Skeletal muscle satellite cell (primary cell): Measurements from ENCODE around the gene LHCGR.

ENCODE experiments used
- H3K27me3 ChIP-seq: 2 replicates; pipeline ENCODE4 v1.7.0; 2013; ENCODE audit warnings: low read length; ENCODE audit not compliant: control insufficient read depth, insufficient read depth
- H3K36me3 ChIP-seq: 2 replicates; pipeline ENCODE4 v1.7.0; 2013; ENCODE audit warnings: mild to moderate bottlenecking, control low read depth, low read length; ENCODE audit not compliant: insufficient read depth
- H3K4me1 ChIP-seq: 2 replicates; pipeline ENCODE4 v1.7.0; 2013; ENCODE audit warnings: low read length; ENCODE audit not compliant: control insufficient read depth, insufficient read depth
- H3K4me2 ChIP-seq: 2 replicates; pipeline ENCODE4 v1.7.0; 2013; ENCODE audit warnings: mild to moderate bottlenecking, low read length
- H3K4me3 ChIP-seq: 2 replicates; pipeline ENCODE4 v1.7.0; 2013; ENCODE audit warnings: low read length
- H3K9ac ChIP-seq: 2 replicates; pipeline ENCODE4 v1.7.0; 2013; ENCODE audit warnings: mild to moderate bottlenecking, low read depth, low read length, moderate library complexity
- H3K9me3 ChIP-seq: replicated peaks from 2 replicates; pipeline ENCODE4 v1.7.0; 2013; ENCODE audit warnings: mild to moderate bottlenecking, control low read depth, low read length

Gene LHCGR

DNA sequence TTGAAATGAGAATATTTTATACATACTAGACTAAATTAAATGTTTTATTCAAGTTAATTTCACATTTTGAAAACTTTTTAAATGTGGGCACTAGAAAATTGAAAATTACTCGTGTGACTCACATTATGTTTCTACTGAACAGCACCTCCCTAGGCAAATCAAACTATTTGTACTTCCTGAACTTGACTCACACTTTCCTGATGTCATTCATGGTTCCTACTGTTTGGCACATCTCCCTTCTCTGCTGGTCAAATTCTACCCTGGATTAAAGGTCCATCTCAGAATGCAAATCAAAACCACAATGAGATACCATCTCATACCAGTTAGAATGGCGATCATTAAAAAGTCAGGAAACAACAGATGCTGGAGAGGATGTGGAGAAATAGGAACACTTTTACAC, 16.7 kb downstream of the LHCGR start:
- H3K9me3 ChIP-seq, result no peaks in the 10 kb centered on the region
- no peak overlapping the region for H3K4me2 ChIP-seq
- no peaks in the 10 kb centered on the region for H3K27me3 ChIP-seq

GRCh38 chr2:48736251-48736650, 19.3 kb downstream of the LHCGR start:
- no peaks in the 10 kb centered on the region for H3K9me3 ChIP-seq
- no peaks in the 10 kb centered on the region for H3K36me3 ChIP-seq

More for the DNA sequence above, 16.7 kb downstream of the LHCGR start:
- Histone ChIP-seq H3K4me3 (no peak overlapping the region), H3K4me1 (no peaks in the 10 kb centered on the region), H3K36me3 (no peaks in the 10 kb centered on the region), H3K9ac (no peak overlapping the region)

DNA sequence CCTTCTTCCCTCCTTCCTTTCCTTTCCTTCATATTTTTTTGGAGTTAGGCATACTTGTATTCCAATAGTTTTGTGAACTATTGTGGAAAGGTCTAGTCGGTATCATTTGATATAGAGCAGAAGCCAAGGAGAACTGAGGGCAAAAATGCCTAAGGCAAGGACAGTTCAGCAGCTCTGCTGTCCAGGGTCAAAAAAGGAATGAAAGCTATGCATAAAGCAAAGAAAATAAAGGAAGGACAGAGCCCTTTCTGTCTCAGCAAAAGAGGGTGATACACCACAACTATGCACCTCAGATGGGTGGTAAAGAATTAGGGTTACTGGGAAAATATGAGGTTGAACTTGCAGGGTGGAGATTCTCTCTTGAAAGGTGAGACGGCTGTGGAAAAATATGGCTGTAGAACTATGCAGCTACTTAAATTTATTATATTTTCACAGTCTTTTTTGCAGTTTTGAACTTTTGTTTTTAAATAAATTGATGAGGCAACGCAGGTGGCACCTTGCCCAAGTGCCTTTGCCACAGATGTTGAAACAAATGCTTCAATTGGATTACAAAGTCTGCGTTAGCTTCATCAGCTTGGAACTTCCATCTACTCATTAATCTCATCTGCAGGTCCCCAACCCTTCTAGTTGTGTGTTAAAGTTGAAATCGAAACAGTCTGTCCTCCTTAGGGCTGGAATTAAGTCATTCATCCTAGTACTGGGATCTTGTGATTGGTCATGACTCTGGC, 20.8 kb downstream of the LHCGR start:
- no peaks in the 10 kb centered on the region for H3K36me3 ChIP-seq
- H3K27me3 ChIP-seq, result peaks cover 2% of the 10 kb centered on the region
- H3K9me3 ChIP-seq, result no peaks in the 10 kb centered on the region
- no peak overlapping the region for H3K9ac ChIP-seq
- H3K4me2 ChIP-seq, result no peak overlapping the region
- H3K4me3 ChIP-seq, result no peak overlapping the region
- H3K4me1 ChIP-seq, result no peaks in the 10 kb centered on the region

More at GRCh38 chr2:48736251-48736650, 19.3 kb downstream of the LHCGR start:
- no peak overlapping the region for H3K9ac ChIP-seq
- H3K4me1 ChIP-seq, result no peaks in the 10 kb centered on the region
- H3K27me3 ChIP-seq, result peaks cover 2% of the 10 kb centered on the region
- no peak overlapping the region for H3K4me2 ChIP-seq
- no peak overlapping the region for H3K4me3 ChIP-seq

DNA sequence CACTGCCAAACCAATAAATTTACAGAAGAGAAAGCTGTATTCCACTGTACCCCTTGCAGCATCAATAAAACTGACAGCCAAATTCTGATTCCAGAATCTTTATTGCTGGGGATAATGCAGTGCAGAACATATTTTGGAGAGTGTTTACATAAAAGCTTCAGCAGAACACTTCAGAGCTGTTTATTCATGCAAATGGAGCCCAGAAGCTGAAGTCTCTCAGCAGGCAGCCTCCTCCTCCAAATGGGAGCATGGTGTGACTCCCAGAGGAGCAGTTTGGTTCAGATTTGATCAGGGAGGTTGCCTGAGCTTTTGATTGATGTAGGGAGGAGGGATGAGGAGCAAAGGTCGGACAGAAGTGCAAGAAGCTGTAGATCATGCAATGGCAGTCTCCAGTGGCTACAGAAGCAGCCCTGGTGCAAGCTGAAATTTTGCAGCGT, 22.4 kb downstream of the LHCGR start:
- H3K36me3 ChIP-seq, result no peaks in the 10 kb centered on the region

DNA sequence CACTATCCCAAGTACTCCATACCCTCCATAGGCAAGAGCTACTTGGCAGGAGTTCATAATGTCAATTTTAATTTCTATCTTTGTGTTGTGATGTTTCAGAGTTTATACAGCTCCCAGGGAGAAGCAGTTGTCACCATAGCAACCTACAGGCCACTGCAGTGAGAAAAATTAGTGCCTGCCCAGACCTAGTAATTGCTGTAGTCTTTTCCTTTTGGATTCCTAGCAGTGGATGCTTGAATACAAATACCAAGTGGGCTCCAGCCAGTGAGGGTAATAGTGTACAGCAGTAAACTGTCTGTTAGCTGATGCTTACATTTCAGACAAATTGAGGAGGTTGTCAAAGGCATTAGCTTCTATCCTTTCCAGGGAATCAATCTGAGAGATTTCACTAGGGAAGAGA, 26.7 kb downstream of the LHCGR start:
- no peak overlapping the region for H3K4me3 ChIP-seq
- no peaks in the 10 kb centered on the region for H3K36me3 ChIP-seq
- H3K4me1 ChIP-seq, result no peaks in the 10 kb centered on the region
- no peak overlapping the region for H3K9ac ChIP-seq
- no peak overlapping the region for H3K4me2 ChIP-seq
- peaks cover 2% of the 10 kb centered on the region for H3K27me3 ChIP-seq
- H3K9me3 ChIP-seq, result no peaks in the 10 kb centered on the region

More for the DNA sequence above, 22.4 kb downstream of the LHCGR start:
- H3K4me2 ChIP-seq, result no peak overlapping the region
- H3K9me3 ChIP-seq, result no peaks in the 10 kb centered on the region
- H3K27me3 ChIP-seq, result peaks cover 2% of the 10 kb centered on the region
- no peak overlapping the region for H3K9ac ChIP-seq
- H3K4me1 ChIP-seq, result no peaks in the 10 kb centered on the region
- H3K4me3 ChIP-seq, result no peak overlapping the region

- no peaks in the 10 kb centered on the region for H3K4me1 ChIP-seq
- H3K9me3 ChIP-seq, result no peaks in the 10 kb centered on the region
- H3K27me3 ChIP-seq, result peaks cover 2% of the 10 kb centered on the region
- H3K36me3 ChIP-seq, result no peaks in the 10 kb centered on the region
- no peak overlapping the region for H3K4me2 ChIP-seq
- no peak overlapping the region for H3K4me3 ChIP-seq
- H3K9ac ChIP-seq, result no peak overlapping the region
These were observed 27.2 kb downstream of the LHCGR start for GRCh38 chr2:48728295-48728694.

DNA sequence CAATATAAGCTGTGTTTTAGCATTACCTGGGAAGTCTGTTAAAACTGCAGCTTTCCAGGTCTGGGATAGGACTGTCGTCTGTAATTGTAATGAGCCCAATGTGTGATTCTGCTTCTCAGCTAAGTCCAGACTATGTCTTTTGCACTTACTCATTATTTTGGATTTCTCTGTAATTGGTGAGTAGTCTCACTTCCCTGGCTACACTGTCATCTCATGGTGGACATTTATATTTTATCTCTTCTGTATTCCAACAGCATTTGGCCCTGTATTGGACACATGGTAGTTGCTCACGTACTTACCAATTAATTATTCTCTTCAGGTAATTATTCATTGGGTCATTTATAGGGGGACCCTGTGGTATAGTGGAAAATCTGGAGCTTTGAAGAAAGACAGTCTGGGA, 28.0 kb downstream of the LHCGR start:
- Histone ChIP-seq H3K9me3 (no peaks in the 10 kb centered on the region), H3K4me3 (no peak overlapping the region), H3K27me3 (no peaks in the 10 kb centered on the region), H3K36me3 (no peaks in the 10 kb centered on the region), H3K9ac (no peak overlapping the region), H3K4me1 (no peaks in the 10 kb centered on the region), H3K4me2 (no peak overlapping the region)

DNA sequence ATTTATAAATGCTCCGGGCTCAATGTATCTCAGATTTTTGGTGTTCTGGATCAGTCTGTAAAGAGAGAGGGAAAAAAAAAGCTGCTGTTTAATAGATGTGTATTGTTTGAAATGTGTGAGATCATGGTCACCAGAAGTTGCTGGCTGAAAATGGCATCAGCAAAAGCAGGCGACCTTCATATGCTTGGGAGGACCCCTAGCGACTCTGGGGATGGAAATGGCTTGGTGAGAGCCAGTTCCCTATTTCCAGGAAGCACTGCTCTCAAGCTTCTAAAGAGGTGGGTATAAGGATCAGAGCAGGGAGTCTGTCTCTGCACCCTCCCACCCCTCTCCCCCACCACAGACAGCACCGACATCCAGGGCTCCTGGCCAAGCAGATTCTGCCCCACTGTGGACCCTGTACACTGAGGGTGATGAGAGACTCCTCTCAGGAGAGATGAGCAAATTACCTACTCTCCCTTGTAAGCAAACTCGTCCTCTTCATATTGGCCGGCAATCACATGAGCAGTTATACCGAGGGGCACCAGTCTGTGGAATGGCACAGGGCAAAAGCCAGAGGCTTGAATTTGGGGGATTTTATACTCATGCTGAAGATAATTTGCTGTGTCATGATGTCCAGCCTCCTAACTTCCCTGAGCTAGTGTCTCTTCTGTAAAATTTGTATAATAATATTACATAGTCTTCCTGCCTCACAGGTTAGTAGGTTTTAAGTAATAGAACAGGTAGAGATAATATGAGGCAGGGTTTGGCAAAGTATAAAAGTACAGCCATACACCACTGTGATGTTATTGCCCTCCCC, 29.6 kb downstream of the LHCGR start:
- Histone ChIP-seq H3K4me2 (no peak overlapping the region), H3K9ac (no peak overlapping the region), H3K4me1 (no peaks in the 10 kb centered on the region), H3K9me3 (no peaks in the 10 kb centered on the region), H3K27me3 (no peaks in the 10 kb centered on the region), H3K36me3 (no peaks in the 10 kb centered on the region), H3K4me3 (no peak overlapping the region)

DNA sequence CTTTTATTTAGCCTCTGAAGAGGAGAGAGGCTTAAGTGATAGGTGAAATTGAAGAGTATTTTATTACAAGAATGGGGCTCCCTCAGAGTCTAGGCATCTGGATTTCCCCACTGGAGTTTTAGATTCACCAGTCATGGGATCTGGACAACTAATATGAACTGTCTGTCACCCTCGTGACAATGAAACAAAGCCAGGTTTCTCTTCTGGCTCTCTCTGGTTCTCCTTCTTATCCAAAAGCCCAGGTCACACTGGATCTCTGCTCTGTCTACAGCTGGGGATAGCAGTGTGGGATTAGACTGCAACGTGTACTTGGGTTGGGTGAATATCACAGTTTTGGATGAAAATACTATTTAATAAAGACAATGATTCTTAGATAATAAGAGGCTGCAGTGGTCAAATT, 31.2 kb downstream of the LHCGR start:
- H3K4me2 ChIP-seq, result no peak overlapping the region
- H3K4me1 ChIP-seq, result no peaks in the 10 kb centered on the region
- H3K9ac ChIP-seq, result no peak overlapping the region
- H3K4me3 ChIP-seq, result no peak overlapping the region
- H3K9me3 ChIP-seq, result no peaks in the 10 kb centered on the region
- no peaks in the 10 kb centered on the region for H3K27me3 ChIP-seq
- H3K36me3 ChIP-seq, result no peaks in the 10 kb centered on the region

DNA sequence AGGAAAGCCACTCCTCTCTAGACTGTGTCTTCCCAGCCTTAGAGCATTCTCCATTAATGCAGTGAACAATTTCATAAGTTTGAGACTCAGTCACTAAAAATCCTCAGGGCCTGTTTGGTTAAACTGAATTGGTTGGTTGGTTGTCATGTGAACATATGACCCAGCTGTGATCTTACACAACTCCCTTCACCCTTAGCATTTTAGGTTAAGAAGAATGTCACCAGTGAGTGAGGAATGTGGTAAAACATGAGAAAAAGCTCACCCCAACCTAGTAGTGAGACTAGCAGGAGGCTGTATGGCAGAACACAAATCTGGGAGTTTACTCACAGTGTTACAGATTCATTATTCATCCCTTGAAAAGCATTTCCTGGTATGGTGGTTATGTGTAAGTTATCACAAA, 32.4 kb downstream of the LHCGR start:
- Histone ChIP-seq H3K9ac (no peak overlapping the region), H3K36me3 (no peaks in the 10 kb centered on the region), H3K9me3 (no peaks in the 10 kb centered on the region), H3K4me3 (no peak overlapping the region), H3K4me2 (no peak overlapping the region), H3K27me3 (no peaks in the 10 kb centered on the region), H3K4me1 (no peaks in the 10 kb centered on the region)

DNA sequence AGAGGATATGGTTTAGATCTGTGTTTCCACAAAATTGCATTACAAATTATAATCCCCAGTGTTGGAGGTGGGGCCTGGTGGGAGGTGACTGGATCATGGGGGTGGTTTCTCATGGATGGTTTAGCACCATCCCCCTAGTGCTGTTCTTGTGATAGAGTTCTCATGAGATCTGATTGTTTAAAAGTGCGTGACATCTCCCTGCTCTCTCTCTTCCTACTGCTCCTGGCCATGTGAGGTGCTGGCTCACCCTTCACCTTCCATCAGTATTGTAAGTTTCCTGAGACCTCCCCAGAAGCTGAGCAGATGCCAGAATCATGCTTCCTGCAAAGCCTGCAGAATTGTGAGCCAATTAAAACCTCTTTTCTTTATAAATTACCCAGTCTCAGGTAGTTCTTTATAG, 33.1 kb downstream of the LHCGR start:
- Histone ChIP-seq H3K4me3 (no peak overlapping the region), H3K27me3 (no peaks in the 10 kb centered on the region), H3K4me2 (no peak overlapping the region), H3K4me1 (no peaks in the 10 kb centered on the region), H3K36me3 (no peaks in the 10 kb centered on the region), H3K9me3 (no peaks in the 10 kb centered on the region), H3K9ac (no peak overlapping the region)

DNA sequence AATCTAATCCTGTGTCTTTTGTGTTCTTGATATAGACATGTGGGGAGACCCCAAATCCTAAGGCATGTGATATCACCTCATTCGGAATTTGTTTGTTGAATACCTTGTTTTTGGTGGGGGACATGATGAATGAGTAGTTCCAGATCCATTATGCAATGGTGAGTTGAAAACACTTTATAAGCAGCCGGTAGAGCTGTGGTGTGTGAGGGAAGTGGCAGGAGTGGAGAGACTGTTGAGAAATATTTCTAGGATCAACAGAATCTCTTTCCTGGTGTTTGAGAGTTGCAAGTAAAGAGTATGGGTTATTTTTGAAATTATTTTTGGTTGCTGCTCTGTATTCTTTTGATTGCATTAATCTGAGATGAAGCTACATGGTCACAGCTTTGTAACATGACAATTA, 34.4 kb downstream of the LHCGR start:
- H3K9ac ChIP-seq, result no peak overlapping the region
- no peaks in the 10 kb centered on the region for H3K4me1 ChIP-seq
- H3K4me2 ChIP-seq, result no peak overlapping the region
- H3K9me3 ChIP-seq, result no peaks in the 10 kb centered on the region
- H3K4me3 ChIP-seq, result no peak overlapping the region
- no peaks in the 10 kb centered on the region for H3K27me3 ChIP-seq
- no peaks in the 10 kb centered on the region for H3K36me3 ChIP-seq
